Endometrial microvascular endothelial cells (primary cell): ENCODE measurements around the gene TSSC4. TPM values are rescaled to one million over a fixed set of nuclear protein-coding genes. Genes with fewer than 3 reads are reported as not detected.
"Not testable (repeated sequence)": the region's sequence is repeated elsewhere in the genome, so short reads cannot be mapped to it uniquely, and the experiment has no call there.

Source experiments
- in situ Hi-C: cut with HindIII; loops from 2 replicates; pipeline ENCODE4 v1.10.0; 2017; ENCODE audit warnings: low sequenced_read_pairs, low pct_unique_long_range_greater_than_20kb; ENCODE audit errors: inconsistent ontology term
- total RNA-seq: library from RNA; depleted of rRNA; stranded (reverse); fragments of >200 nt; gene quantifications from one replicate; pipeline ENCODE4 v1.2.3, GENCODE V29; 2015; ENCODE audit errors: inconsistent ontology term

Gene TSSC4
- total RNA-seq: 39.8 TPM

GRCh38 chr11:2400069-2400761, at the start of gene TSSC4:
TSS of gene TSSC4 (plus strand) at chr11:2400750. CDS start at chr11:2402634, 1,884 bp downstream.
- in situ Hi-C loops: no loop called here

GRCh38 chr11:2351701-2352100, 48.8 kb upstream of the TSSC4 start:
- in situ Hi-C loops: no loop called here

GRCh38 chr11:2352420-2352819, 48.1 kb upstream of the TSSC4 start:
- in situ Hi-C loops: no loop called here

GRCh38 chr11:2355000-2355644, 45.4 kb upstream of the TSSC4 start:
- in situ Hi-C loops: no loop called here

- in situ Hi-C loops: no loop called here
Measured at GRCh38 chr11:2357246-2357645, 43.3 kb upstream of the TSSC4 start.

- in situ Hi-C loops: not testable (repeated sequence)
Measured at GRCh38 chr11:2357651-2358050, 42.9 kb upstream of the TSSC4 start.

GRCh38 chr11:2358754-2359442, 41.7 kb upstream of the TSSC4 start:
- in situ Hi-C loops: no loop called here

GRCh38 chr11:2359557-2359956, 41.0 kb upstream of the TSSC4 start:
- in situ Hi-C loops: no loop called here

GRCh38 chr11:2360081-2360642, 40.4 kb upstream of the TSSC4 start:
- in situ Hi-C loops: no loop called here

GRCh38 chr11:2361565-2361964, 39.0 kb upstream of the TSSC4 start:
- in situ Hi-C loops: no loop called here

- in situ Hi-C loops: no loop called here
Measured at GRCh38 chr11:2362414-2362813, 38.1 kb upstream of the TSSC4 start.

- in situ Hi-C loops: no loop called here
Measured at GRCh38 chr11:2363130-2363529, 37.4 kb upstream of the TSSC4 start.

GRCh38 chr11:2363577-2364370, 36.8 kb upstream of the TSSC4 start:
- in situ Hi-C loops: no loop called here

GRCh38 chr11:2364386-2364785, 36.2 kb upstream of the TSSC4 start:
- in situ Hi-C loops: not testable (repeated sequence)

- in situ Hi-C loops: no loop called here
Measured at GRCh38 chr11:2365571-2366210, 34.9 kb upstream of the TSSC4 start.

- in situ Hi-C loops: no loop called here
Measured at GRCh38 chr11:2366276-2366675, 34.3 kb upstream of the TSSC4 start.

GRCh38 chr11:2366733-2367132, 33.8 kb upstream of the TSSC4 start:
- in situ Hi-C loops: no loop called here

GRCh38 chr11:2367266-2368160, 33.0 kb upstream of the TSSC4 start:
- in situ Hi-C loops: no loop called here
